Activated CD4-positive, alpha-beta T cell treated with anti-CD3 and anti-CD28 coated beads for 36 hours (primary cell): ENCODE measurements around the gene STIM1. TPM values are rescaled to one million over a fixed set of nuclear protein-coding genes. Genes with fewer than 3 reads are reported as not detected.

Experiments
- ATAC-seq: fragments of 200-7000 bp; cut with Tn5 transposase; one replicate; pipeline ENCODE4 v1.10.0; 2021; ENCODE audit warnings: mild to moderate bottlenecking, moderate library complexity
- CTCF ChIA-PET: fragments of 350-600 bp; sonication (Branson Sonifier 250); formaldehyde crosslinking; loops from one replicate; lab custom pipeline; 2021; ENCODE audit warnings: antibody characterized with exemption; lab: Charles Lee
- POLR2A ChIA-PET: fragments of 350-600 bp; sonication (Branson Sonifier 250); formaldehyde crosslinking; loops from one replicate; lab custom pipeline; 2021; ENCODE audit warnings: antibody characterized with exemption, inconsistent platforms; lab: Charles Lee
- DNase-seq: peaks from one replicate; pipeline ENCODE4 v3.0.0-alpha.2; 2020
- H3K27ac Mint-ChIP-seq: one replicate; pipeline ENCODE4 v1.8.0; 2021; ENCODE audit warnings: mixed read lengths
- H3K27me3 Mint-ChIP-seq: one replicate; pipeline ENCODE4 v1.8.0; 2021; ENCODE audit warnings: mixed read lengths
- H3K36me3 Mint-ChIP-seq: one replicate; pipeline ENCODE4 v1.8.0; 2021; ENCODE audit warnings: low read depth, mixed read lengths
- H3K4me1 Mint-ChIP-seq: one replicate; pipeline ENCODE4 v1.8.0; 2021; ENCODE audit warnings: mixed read lengths
- H3K4me3 Mint-ChIP-seq: one replicate; pipeline ENCODE4 v1.8.0; 2021; ENCODE audit warnings: mild to moderate bottlenecking, moderate library complexity, mixed read lengths
- H3K9me3 Mint-ChIP-seq: one replicate; pipeline ENCODE4 v1.8.0; 2021; ENCODE audit warnings: low read depth, mixed read lengths
- intact Hi-C, 2 experiments: fragments of 100-400 bp; cut with DNase I in 1 of 2; cut with micrococcal nuclease in 1 of 2; formaldehyde crosslinking; loops; one replicate each; pipeline versions ENCODE4 v1.14.2 to v1.15.1; 2022 to 2024; cut with DNase I, micrococcal nuclease
- total RNA-seq, 2 experiments: library from RNA; stranded (reverse); gene quantifications; one replicate each; pipeline ENCODE4 v1.2.3, GENCODE V29; 2021

The STIM1 gene
- total RNA-seq, 2 experiments from 2014 or later, result 60.0 to 62.6 TPM

DNA sequence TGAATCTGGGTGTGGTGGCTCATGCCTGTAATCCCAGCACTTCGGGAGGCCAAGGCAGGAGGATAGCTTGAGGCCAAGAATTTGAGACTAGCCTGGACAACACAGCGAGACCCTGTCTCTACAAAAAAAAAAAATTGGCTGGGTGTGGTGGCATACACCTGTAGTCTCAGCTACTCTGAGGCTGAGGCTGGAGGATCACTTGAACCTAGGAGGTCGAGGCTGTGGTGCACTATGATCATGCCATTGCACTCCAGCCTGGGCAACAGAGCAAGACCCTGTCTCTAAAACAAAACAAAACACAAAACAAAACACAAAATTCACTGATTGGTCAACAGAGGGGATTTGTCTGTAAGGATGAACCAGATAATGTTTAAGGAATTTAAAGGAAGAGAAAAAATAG is 113.7 kb downstream of the STIM1 start:
- POLR2A ChIA-PET, result interaction anchor here (0.7 to 1.4 kb wide), 2 partner anchors 21 to 112 kb away, joined by 3 to 8 read pairs; no protein-coding TSS in a partner anchor
- intact Hi-C loops, result loop anchor here (1.0 to 2.0 kb wide), 4 partner anchors 14 to 114 kb away; partner anchors contain the start of gene STIM1 (in 1 of the 2)
- CTCF ChIA-PET, result interaction anchor here (1.0 to 2.5 kb wide), 4 partner anchors 15 to 162 kb away, joined by 3 to 10 read pairs (median 5); partner anchors contain the start of gene STIM1
- Mint-ChIP-seq H3K4me3 (peak overlapping the region; percentile 26), H3K27me3 (no peaks in the 10 kb centered on the region), H3K27ac (peak overlapping the region; percentile 92), H3K36me3 (peaks cover 39% of the 10 kb centered on the region), H3K9me3 (no peaks in the 10 kb centered on the region), H3K4me1 (peaks cover 78% of the 10 kb centered on the region)
- no peak for ATAC-seq
- DNase-seq, result no peak

DNA sequence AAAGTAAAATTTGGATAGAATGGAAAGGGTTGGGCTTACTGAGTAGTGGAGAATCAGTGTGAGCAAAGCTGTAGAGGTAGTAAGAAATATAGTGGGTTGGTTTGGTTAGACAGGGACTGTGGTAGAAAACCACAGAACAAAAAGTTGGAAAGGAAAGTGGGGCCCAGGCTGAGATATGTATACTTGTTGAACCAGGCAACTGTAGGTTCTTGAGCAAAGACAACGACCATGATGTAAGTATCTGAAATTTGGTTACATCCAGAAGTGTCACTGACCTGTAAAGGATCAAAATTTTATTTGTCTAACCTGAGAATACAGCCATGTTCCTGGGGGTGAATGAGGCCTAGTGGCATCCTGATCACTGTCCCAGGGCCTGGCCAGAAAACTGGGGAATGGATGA is 114.1 kb downstream of the STIM1 start:
- DNase-seq, result peak; percentile 59
- Mint-ChIP-seq H3K27ac (peak overlapping the region; percentile 92), H3K4me1 (peaks cover 77% of the 10 kb centered on the region), H3K9me3 (no peaks in the 10 kb centered on the region), H3K36me3 (peaks cover 39% of the 10 kb centered on the region), H3K4me3 (peak overlapping the region; percentile 26), H3K27me3 (no peaks in the 10 kb centered on the region)
- ATAC-seq, result peak; percentile 77
- intact Hi-C loops, result loop anchor here (1.0 to 2.0 kb wide), 4 partner anchors 14 to 114 kb away; partner anchors contain the start of gene STIM1 (in 1 of the 2)
- ChIA-PET POLR2A (interaction anchor here (0.6 to 1.5 kb wide), 7 partner anchors 10 to 338 kb away, joined by 3 to 10 read pairs (median 7); partner anchors contain the start of gene STIM1), CTCF (interaction anchor here (0.6 to 2.1 kb wide), 11 partner anchors 9 to 115 kb away, joined by 3 to 7 read pairs (median 4); partner anchors contain the start of gene STIM1)

DNA sequence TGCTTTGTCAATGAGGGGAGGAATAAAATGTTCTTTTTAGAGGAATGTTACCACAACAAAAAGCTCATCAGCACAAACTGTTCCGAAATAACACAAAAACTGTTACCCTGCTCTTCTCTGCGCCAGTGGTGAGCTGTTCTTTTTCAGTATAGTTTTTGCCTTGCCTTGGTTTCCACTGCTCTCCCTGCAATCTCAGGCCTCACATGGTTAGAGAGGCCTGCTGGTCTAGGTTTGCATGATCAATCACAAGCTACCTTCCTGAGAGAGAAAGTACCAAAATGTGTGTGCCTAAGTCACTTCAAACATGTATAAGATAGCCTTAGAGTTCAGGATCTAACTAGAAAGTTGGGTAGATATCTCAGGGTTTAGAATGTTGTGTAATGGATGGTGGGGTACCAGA is 114.6 kb downstream of the STIM1 start:
- Mint-ChIP-seq H3K9me3 (no peaks in the 10 kb centered on the region), H3K4me3 (peak overlapping the region; percentile 26), H3K4me1 (peaks cover 77% of the 10 kb centered on the region), H3K27me3 (no peaks in the 10 kb centered on the region), H3K27ac (peak overlapping the region; percentile 92), H3K36me3 (peaks cover 39% of the 10 kb centered on the region)
- DNase-seq, result peak; percentile 65
- intact Hi-C loops, result no loop called here
- CTCF ChIA-PET, result interaction anchor here (0.6 to 2.1 kb wide), 13 partner anchors 9 to 121 kb away, joined by 3 to 7 read pairs (median 4); partner anchors contain the start of gene STIM1
- peak; percentile 71 for ATAC-seq
- POLR2A ChIA-PET, result interaction anchor here (0.5 to 1.5 kb wide), 9 partner anchors 11 to 339 kb away, joined by 3 to 10 read pairs (median 6); partner anchors contain the start of gene STIM1

DNA sequence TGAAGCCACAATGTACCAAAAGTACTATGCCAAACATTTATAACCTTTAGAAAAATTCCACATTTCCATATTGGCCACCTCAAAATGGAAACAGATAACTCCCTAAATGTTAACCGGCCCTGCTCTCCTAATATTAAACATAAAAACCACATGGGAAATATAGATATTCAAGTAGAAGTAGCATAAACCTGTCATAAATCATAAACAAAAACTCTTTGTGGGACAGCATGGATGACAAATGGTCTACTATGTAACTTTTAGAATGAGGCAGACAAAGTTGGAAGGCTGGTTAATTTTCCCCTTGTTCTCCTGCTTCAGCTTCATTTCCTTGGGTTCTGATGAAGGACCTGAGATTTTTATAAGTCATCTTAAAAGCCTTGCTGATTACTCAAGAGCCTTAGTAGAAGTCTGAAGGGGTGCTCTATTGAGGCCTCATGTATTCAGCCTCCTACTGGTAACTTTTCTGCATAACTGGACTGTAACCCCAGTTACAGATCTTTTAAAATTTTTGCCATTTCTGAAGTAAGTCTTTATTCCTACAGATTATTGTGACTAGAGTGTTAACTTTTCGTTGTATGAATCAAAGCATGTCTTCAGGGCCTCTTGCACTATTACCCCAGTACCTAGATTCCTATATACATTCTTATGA is 116.4 kb downstream of the STIM1 start:
- ATAC-seq (no peak), DNase-seq (no peak)
- peaks cover 67% of the 10 kb centered on the region for H3K4me1 Mint-ChIP-seq
- H3K9me3 Mint-ChIP-seq, result no peaks in the 10 kb centered on the region
- peaks cover 43% of the 10 kb centered on the region for H3K36me3 Mint-ChIP-seq
- no peak overlapping the region for H3K4me3 Mint-ChIP-seq
- no peaks in the 10 kb centered on the region for H3K27me3 Mint-ChIP-seq
- intact Hi-C loops, result no loop called here
- ChIA-PET CTCF (interaction anchor here (0.6 to 1.1 kb wide), 3 partner anchors 25 to 117 kb away, joined by 3 read pairs; partner anchors contain the start of gene STIM1), POLR2A (no interaction called here)
- H3K27ac Mint-ChIP-seq, result no peak overlapping the region

DNA sequence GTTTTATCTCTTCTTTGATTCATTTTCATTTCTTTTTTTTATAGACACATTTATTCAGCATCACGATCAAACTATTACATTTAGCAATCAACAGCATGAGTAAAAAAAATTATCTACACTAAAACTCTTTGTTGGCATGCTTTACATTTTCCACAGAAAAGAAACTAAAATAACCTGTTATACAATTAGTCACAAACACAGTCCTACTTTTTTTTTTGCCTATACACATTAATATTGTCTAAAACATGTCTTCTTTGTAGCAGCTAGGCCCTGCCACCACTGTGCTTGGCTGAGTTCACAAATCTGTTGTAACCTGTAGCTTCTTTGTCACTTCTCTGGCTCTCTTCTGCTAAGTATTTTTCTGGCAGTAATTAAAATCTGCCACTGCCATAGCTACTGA is 117.0 kb downstream of the STIM1 start:
- no peak for ATAC-seq
- peaks cover 67% of the 10 kb centered on the region for H3K4me1 Mint-ChIP-seq
- DNase-seq, result no peak
- H3K36me3 Mint-ChIP-seq, result peaks cover 43% of the 10 kb centered on the region
- intact Hi-C loops, result no loop called here
- ChIA-PET POLR2A (no interaction called here), CTCF (interaction anchor here (0.7 to 1.1 kb wide), 4 partner anchors 24 to 174 kb away, joined by 3 read pairs; partner anchors contain the start of gene STIM1)
- no peak overlapping the region for H3K27ac Mint-ChIP-seq
- no peaks in the 10 kb centered on the region for H3K9me3 Mint-ChIP-seq
- no peak overlapping the region for H3K4me3 Mint-ChIP-seq
- H3K27me3 Mint-ChIP-seq, result no peaks in the 10 kb centered on the region

DNA sequence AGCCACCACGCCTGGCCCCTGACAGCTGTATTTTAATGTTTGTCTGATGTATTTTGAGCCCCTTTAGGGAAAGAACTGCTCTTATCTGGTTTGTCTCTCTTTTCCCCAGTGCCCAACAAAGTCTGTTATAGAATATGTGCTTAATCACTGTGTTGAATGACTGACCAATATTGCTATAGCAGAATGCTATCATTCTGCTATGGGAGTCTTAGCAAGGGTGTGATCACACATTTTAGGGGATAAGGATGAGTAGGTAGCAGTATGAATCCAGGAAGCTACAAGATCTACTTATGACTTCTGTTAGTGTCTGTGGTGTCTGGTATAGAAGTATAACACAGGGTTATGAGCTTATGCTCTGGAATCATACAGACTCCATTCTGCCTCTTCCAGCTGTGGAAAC is 121.6 kb downstream of the STIM1 start:
- intact Hi-C loops, result no loop called here
- peaks cover 54% of the 10 kb centered on the region for H3K4me1 Mint-ChIP-seq
- POLR2A ChIA-PET, result interaction anchor here (0.5 to 0.6 kb wide), 2 partner anchors 188 to 192 kb away, joined by 3 to 6 read pairs; no protein-coding TSS in a partner anchor

DNA sequence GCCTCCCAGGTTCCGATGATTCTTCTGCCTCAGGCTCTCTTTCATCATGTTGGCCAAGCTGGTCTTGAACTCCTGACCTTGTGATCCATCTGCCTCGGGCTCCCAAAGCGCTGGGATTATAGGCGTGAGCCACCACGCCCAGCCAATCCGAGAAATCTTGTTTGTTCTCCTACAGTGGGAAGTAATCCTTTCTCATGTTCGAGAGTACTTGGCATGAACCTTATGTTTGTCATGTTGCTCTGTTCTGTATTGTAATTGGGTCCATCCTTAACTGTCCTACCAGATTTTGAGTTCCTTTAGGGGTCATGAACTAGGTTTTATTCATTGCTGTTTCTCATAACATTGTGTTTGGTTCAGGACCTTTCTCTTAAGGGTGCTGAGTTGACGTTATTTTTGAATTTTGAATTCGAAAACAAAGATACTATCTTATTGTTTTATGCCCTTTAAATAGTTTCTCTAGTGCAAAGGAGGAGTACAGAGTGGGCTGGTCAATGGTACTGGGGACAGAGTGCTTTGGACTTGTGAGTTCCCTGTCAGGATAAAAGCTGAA is 125.7 kb downstream of the STIM1 start:
- ChIA-PET CTCF (interaction anchor here (0.6 kb wide), 3 partner anchors 20 to 141 kb away, joined by 3 to 4 read pairs (median 3); no protein-coding TSS in a partner anchor), POLR2A (no interaction called here)
- H3K36me3 Mint-ChIP-seq, result peaks cover 14% of the 10 kb centered on the region
- DNase-seq, result no peak
- H3K9me3 Mint-ChIP-seq, result no peaks in the 10 kb centered on the region
- no peak overlapping the region for H3K27ac Mint-ChIP-seq
- H3K4me1 Mint-ChIP-seq, result peaks cover 74% of the 10 kb centered on the region
- no peaks in the 10 kb centered on the region for H3K27me3 Mint-ChIP-seq
- no peak for ATAC-seq
- intact Hi-C loops, result loop anchor here in 1 of 2 experiments (10.0 kb wide), 1 partner anchor 126 kb away; the partner anchor contains the start of gene STIM1
- no peak overlapping the region for H3K4me3 Mint-ChIP-seq

More for the DNA sequence above, 121.6 kb downstream of the STIM1 start:
- H3K36me3 Mint-ChIP-seq, result peaks cover 29% of the 10 kb centered on the region
- no peaks in the 10 kb centered on the region for H3K9me3 Mint-ChIP-seq
- no peak overlapping the region for H3K27ac Mint-ChIP-seq
- ATAC-seq (peak; percentile 74), DNase-seq (no peak)
- H3K27me3 Mint-ChIP-seq, result no peaks in the 10 kb centered on the region
- CTCF ChIA-PET, result interaction anchor here (0.9 to 3.1 kb wide), 5 partner anchors 13 to 128 kb away, joined by 3 to 16 read pairs (median 4); partner anchors contain the start of gene STIM1
- no peak overlapping the region for H3K4me3 Mint-ChIP-seq

DNA sequence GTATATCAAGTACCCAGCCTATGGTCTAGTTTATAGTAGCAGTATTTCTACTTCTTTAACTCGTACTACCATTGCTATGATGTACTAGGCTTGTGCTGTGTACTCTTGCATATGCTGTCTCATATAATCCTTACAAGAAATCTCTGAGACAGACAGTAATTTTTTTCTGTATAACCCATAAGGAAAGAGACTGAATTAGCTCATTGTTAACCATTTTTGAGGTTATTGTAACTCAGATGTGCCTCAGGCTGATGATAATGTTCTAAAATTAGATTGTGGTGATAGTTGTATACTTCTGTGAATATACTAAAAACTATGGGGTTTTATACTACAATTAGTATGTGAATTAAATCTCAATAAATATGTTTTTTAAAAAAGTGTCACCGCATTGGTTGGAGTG is 127.0 kb downstream of the STIM1 start:
- H3K4me1 Mint-ChIP-seq, result peaks cover 75% of the 10 kb centered on the region
- no peak overlapping the region for H3K4me3 Mint-ChIP-seq
- no peaks in the 10 kb centered on the region for H3K9me3 Mint-ChIP-seq
- intact Hi-C loops, result loop anchor here in 1 of 2 experiments (10.0 kb wide), 1 partner anchor 128 kb away; the partner anchor contains the start of gene STIM1
- ChIA-PET POLR2A (no interaction called here), CTCF (interaction anchor here (1.0 to 4.9 kb wide), 4 partner anchors 12 to 134 kb away, joined by 3 to 18 read pairs (median 4); partner anchors contain the start of gene STIM1)
- peaks cover 11% of the 10 kb centered on the region for H3K36me3 Mint-ChIP-seq
- DNase-seq, result no peak
- no peak overlapping the region for H3K27ac Mint-ChIP-seq
- H3K27me3 Mint-ChIP-seq, result no peaks in the 10 kb centered on the region
- ATAC-seq, result peak; percentile 27

DNA sequence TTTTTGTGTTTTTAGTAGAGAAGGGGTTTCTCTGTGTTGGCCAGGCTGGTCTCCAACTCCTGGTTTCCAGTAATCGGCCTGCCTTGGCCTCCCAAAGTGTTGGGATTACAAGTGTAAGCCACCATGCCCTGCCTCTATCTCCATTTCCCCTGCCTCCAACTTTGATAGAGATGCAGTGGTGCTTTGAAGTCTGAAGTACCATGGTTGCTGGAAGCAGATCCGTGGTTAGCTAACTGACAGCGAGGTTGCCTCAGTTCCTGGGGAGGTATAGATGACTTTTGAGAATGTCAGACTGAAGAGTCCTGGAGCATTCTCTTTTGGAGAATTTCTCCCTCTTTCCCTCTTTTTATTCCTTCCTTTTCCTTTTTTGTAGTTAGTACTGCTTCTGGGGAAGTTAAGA is 127.6 kb downstream of the STIM1 start:
- CTCF ChIA-PET, result interaction anchor here (0.6 to 4.9 kb wide), 6 partner anchors 13 to 135 kb away, joined by 3 to 18 read pairs (median 4); no protein-coding TSS in a partner anchor
- no peak overlapping the region for H3K4me3 Mint-ChIP-seq
- peak overlapping the region; percentile 10 for H3K27ac Mint-ChIP-seq
- POLR2A ChIA-PET, result interaction anchor here (0.9 kb wide), 1 partner anchor 127 kb away, joined by 3 read pairs; no protein-coding TSS in a partner anchor
- DNase-seq (no peak), ATAC-seq (no peak)
- H3K36me3 Mint-ChIP-seq, result peaks cover 14% of the 10 kb centered on the region
- intact Hi-C loops, result loop anchor here in 1 of 2 experiments (10.0 kb wide), 1 partner anchor 128 kb away; the partner anchor contains the start of gene STIM1
- H3K9me3 Mint-ChIP-seq, result no peaks in the 10 kb centered on the region
- H3K4me1 Mint-ChIP-seq, result peaks cover 76% of the 10 kb centered on the region
- H3K27me3 Mint-ChIP-seq, result no peaks in the 10 kb centered on the region

DNA sequence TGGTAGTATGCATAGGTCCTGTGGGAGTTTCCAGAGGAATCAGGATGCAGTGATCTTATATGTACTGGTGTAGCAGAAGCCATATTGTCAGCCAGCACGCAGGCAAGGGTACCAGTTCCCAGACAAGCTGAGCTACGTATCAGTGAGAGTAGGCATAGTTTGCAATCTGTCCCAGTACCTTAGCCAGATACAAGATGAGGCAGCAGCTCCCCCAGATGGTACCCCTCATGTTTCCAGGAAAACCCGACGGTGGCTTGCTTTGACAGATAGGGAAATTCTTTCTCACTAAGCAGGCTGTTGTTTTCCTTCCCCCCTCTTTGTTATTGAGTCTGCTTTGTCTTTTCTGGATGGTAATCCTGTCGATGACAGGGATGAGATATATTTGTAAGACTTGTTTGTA is 129.4 kb downstream of the STIM1 start:
- ChIA-PET POLR2A (no interaction called here), CTCF (interaction anchor here (0.6 to 4.9 kb wide), 9 partner anchors 11 to 166 kb away, joined by 3 to 18 read pairs (median 4); partner anchors contain the start of gene STIM1)
- intact Hi-C loops, result loop anchor here (2.0 to 10.0 kb wide), 2 partner anchors 130 kb away; partner anchors contain the start of gene STIM1 (in 2 of the 2)
- peaks cover 18% of the 10 kb centered on the region for H3K36me3 Mint-ChIP-seq
- H3K4me3 Mint-ChIP-seq, result no peak overlapping the region
- no peaks in the 10 kb centered on the region for H3K9me3 Mint-ChIP-seq
- no peaks in the 10 kb centered on the region for H3K27me3 Mint-ChIP-seq
- ATAC-seq (peak; percentile 85), DNase-seq (peak; percentile 76)
- peak overlapping the region; percentile 49 for H3K27ac Mint-ChIP-seq
- peaks cover 75% of the 10 kb centered on the region for H3K4me1 Mint-ChIP-seq
